Measurements from ENCODE around the gene MINDY1. TPM values are rescaled to one million over a fixed set of nuclear protein-coding genes. Genes with fewer than 3 reads are reported as not detected.

The MINDY1 gene
- total and polyA plus RNA-seq, 10 of the 15 experiments (the other 5 are each of a cell fraction or from before 2014, with no cell fraction given), result 0.48 to 8.8 (median 5.0) TPM

- POLR2A ChIA-PET, result interaction anchor here (0.6 kb wide), 1 partner anchor 405 kb away, joined by 8 read pairs; no protein-coding TSS in a partner anchor
- RAD21 ChIA-PET (ENCODE audit: unreplicated experiment), result no interaction called here
- Histone ChIP-seq H3K9ac (ENCODE audit: control insufficient read depth, insufficient read depth, low read length) (no peak overlapping the region), H3K4me2 (ENCODE audit: control insufficient read depth, insufficient read depth) (no peak overlapping the region), H3K27me3 (replicated peaks in 1 of 2; ENCODE audit: control insufficient read depth in 2 of 2, insufficient read depth in 2 of 2, low read length in 1 of 2) (no peaks in the 10 kb centered on the region), H2AFZ (ENCODE audit: control insufficient read depth, low read depth, low read length) (no peak overlapping the region), H3K4me3 (no peak overlapping the region), H3K9me3 (replicated peaks; ENCODE audit: control insufficient read depth, insufficient read depth, low read length) (no peaks in the 10 kb centered on the region), H3K79me2 (ENCODE audit: control insufficient read depth, insufficient read depth, low read length) (no peaks in the 10 kb centered on the region), H4K20me1 (ENCODE audit: control insufficient read depth, insufficient read depth) (no peaks in the 10 kb centered on the region), H3K27ac (ENCODE audit: control insufficient read depth, insufficient read depth) (no peak overlapping the region), H3K4me1 (ENCODE audit: control insufficient read depth, insufficient read depth, low read length) (no peaks in the 10 kb centered on the region), H3K36me3 (ENCODE audit: control insufficient read depth in 2 of 2, insufficient read depth in 2 of 2, low read length in 1 of 2) (no peaks in the 10 kb centered on the region)
- intact Hi-C loops (cut with micrococcal nuclease; ENCODE audit: unreplicated experiment) (loop anchor here (10.0 kb wide), 1 partner anchor 738 kb away; the partner anchor contains the start of gene CA14), in situ Hi-C loops (cut with MboI) (no loop called here)
- DNase-seq (ENCODE audit: low read depth, low spot score), result no peak
- no TSS peak for BruUV-seq (replicated peaks)
- CTCF ChIA-PET, result interaction anchor here (16.2 kb wide), 1 partner anchor 12 kb away, joined by 252 read pairs; the partner anchor contains the start of genes ANXA9 and CERS2
- FAIRE-seq, result no peak
- ATAC-seq, result no peak
- 78% methylated on average over 4 of the region's 4 CpGs for WGBS (ENCODE audit: insufficient coverage, insufficient replicate concordance, low lambda C conversion rate, missing lambda C conversion rate)
- SMC1A ChIA-PET (ENCODE audit: uncharacterized antibody, unreplicated experiment), result no interaction called here
- TF ChIP-seq CHD1 (IDR thresholded peaks at IDR 0.05; ENCODE audit: low read depth, low read length), result no peak
- TF ChIP-seq USF1 (IDR thresholded peaks at IDR 0.05; ENCODE audit: borderline replicate concordance, extremely low read length, insufficient read depth, low read depth, low read length), result no peak
- TF ChIP-seq SMARCA5 (IDR thresholded peaks at IDR 0.05), result no peak
- no peak for TF ChIP-seq MTA3 (IDR thresholded peaks at IDR 0.05; ENCODE audit: borderline replicate concordance, low read length)
- no peak for TF ChIP-seq NR2C1 (IDR thresholded peaks at IDR 0.05)
- TF ChIP-seq, protein P1, sequence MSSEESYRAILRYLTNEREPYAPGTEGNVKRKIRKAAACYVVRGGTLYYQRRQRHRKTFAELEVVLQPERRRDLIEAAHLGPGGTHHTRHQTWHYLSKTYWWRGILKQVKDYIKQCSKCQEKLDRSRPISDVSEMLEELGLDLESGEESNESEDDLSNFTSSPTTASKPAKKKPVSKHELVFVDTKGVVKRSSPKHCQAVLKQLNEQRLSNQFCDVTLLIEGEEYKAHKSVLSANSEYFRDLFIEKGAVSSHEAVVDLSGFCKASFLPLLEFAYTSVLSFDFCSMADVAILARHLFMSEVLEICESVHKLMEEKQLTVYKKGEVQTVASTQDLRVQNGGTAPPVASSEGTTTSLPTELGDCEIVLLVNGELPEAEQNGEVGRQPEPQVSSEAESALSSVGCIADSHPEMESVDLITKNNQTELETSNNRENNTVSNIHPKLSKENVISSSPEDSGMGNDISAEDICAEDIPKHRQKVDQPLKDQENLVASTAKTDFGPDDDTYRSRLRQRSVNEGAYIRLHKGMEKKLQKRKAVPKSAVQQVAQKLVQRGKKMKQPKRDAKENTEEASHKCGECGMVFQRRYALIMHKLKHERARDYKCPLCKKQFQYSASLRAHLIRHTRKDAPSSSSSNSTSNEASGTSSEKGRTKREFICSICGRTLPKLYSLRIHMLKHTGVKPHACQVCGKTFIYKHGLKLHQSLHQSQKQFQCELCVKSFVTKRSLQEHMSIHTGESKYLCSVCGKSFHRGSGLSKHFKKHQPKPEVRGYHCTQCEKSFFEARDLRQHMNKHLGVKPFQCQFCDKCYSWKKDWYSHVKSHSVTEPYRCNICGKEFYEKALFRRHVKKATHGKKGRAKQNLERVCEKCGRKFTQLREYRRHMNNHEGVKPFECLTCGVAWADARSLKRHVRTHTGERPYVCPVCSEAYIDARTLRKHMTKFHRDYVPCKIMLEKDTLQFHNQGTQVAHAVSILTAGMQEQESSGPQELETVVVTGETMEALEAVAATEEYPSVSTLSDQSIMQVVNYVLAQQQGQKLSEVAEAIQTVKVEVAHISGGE (CRISPR knock-in tag; IDR thresholded peaks at IDR 0.05), result no peak
- TF ChIP-seq ZNF687 (IDR thresholded peaks at IDR 0.05), result no peak
- TF ChIP-seq GABPA (IDR thresholded peaks at IDR 0.05; ENCODE audit: low read depth), result no peak
- TF ChIP-seq IRF3 (IDR thresholded peaks at IDR 0.05), result no peak
- TF ChIP-seq REST (IDR thresholded peaks at IDR 0.05; ENCODE audit: low read depth, low read length), result no peak
- TF ChIP-seq BACH1 (IDR thresholded peaks at IDR 0.05; ENCODE audit: borderline replicate concordance), result no peak
These were observed 14.1 kb downstream of the MINDY1 start for GRCh38 chr1:150992626-150993025.
